Measurements from ENCODE around the gene GAN. TPM values are rescaled to one million over a fixed set of nuclear protein-coding genes. Genes with fewer than 3 reads are reported as not detected.

The GAN gene
- total RNA-seq, 4 donors from 2014 or later, result 7.9 to 18.5 (median 15.2) TPM

- intact Hi-C loops (cut with DNase I; ENCODE audit: low total_unique reads), result no loop called here
- H3K36me3 ChIP-seq, result no peaks in the 10 kb centered on the region
- no peaks in the 10 kb centered on the region for H3K9me3 ChIP-seq
- H3K27me3 ChIP-seq, result no peaks in the 10 kb centered on the region
- H3K4me1 ChIP-seq, result peaks cover 0 to 3% of the 10 kb centered on the region in 2 donors
- no peak for DNase-seq
- TF ChIP-seq POLR2A (IDR thresholded peaks at IDR 0.05) (no peak), CTCF (IDR thresholded peaks at IDR 0.05) (no peak)
- H3K4me3 ChIP-seq, result no peak overlapping the region
- H3K27ac ChIP-seq, result no peak overlapping the region
Measured at GRCh38 chr16:81435103-81435502, 120.3 kb downstream of the GAN start.

GRCh38 chr16:81435567-81435966 is 120.8 kb downstream of the GAN start:
- Histone ChIP-seq H3K4me1 (peaks cover 0 to 4% of the 10 kb centered on the region in 2 donors), H3K36me3 (no peaks in the 10 kb centered on the region), H3K9me3 (no peaks in the 10 kb centered on the region), H3K27me3 (no peaks in the 10 kb centered on the region), H3K27ac (no peak overlapping the region), H3K4me3 (no peak overlapping the region)
- intact Hi-C loops (cut with DNase I; ENCODE audit: low total_unique reads), result no loop called here
- TF ChIP-seq POLR2A (IDR thresholded peaks at IDR 0.05), result no peak
- no peak for TF ChIP-seq CTCF (IDR thresholded peaks at IDR 0.05)
- DNase-seq, result no peak

GRCh38 chr16:81436386-81436785 is 121.6 kb downstream of the GAN start:
- Histone ChIP-seq H3K4me3 (no peak overlapping the region), H3K27ac (no peak overlapping the region), H3K27me3 (no peaks in the 10 kb centered on the region), H3K9me3 (no peaks in the 10 kb centered on the region), H3K4me1 (peaks cover 0 to 4% of the 10 kb centered on the region in 2 donors), H3K36me3 (no peaks in the 10 kb centered on the region)
- no peak for DNase-seq
- intact Hi-C loops (cut with DNase I; ENCODE audit: low total_unique reads), result no loop called here
- TF ChIP-seq POLR2A (IDR thresholded peaks at IDR 0.05), result no peak
- TF ChIP-seq CTCF (IDR thresholded peaks at IDR 0.05), result no peak

- Histone ChIP-seq H3K4me1 (peaks cover 0 to 4% of the 10 kb centered on the region in 2 donors), H3K27ac (no peak overlapping the region), H3K9me3 (no peaks in the 10 kb centered on the region), H3K4me3 (no peak overlapping the region), H3K36me3 (no peaks in the 10 kb centered on the region), H3K27me3 (no peaks in the 10 kb centered on the region)
- no peak for DNase-seq
- no peak for TF ChIP-seq CTCF (IDR thresholded peaks at IDR 0.05)
- no peak for TF ChIP-seq POLR2A (IDR thresholded peaks at IDR 0.05)
- intact Hi-C loops (cut with DNase I; ENCODE audit: low total_unique reads), result no loop called here
Measured at GRCh38 chr16:81437865-81438264, 123.1 kb downstream of the GAN start.

Other genes with a start within 250 kb of the GAN start
- 1 to 10 TPM in 1 of 4 donors, not detected in 3; 1.9 TPM for gene C16orf46, start 237.7 kb upstream of the GAN start, total RNA-seq
- 10 to 100 TPM; 32.1 to 83.8 (median 38.5) TPM for gene GCSH, start 218.6 kb upstream of the GAN start, total RNA-seq
- gene BCO1, start 76.3 kb upstream of the GAN start, total RNA-seq, result 1 to 10 TPM in 1 of 4 donors, under 1 TPM in 2, not detected in 1; 0.27 to 2.6 (median 0.97) TPM
- gene CMIP, start 129.8 kb downstream of the GAN start, total RNA-seq, result 100 to 1,000 TPM in 1 of 4 donors, 10 to 100 TPM in 3; 16.7 to 104 (median 43.6) TPM